ENCODE measurements around the gene SENP5. TPM values are rescaled to one million over a fixed set of nuclear protein-coding genes. Genes with fewer than 3 reads are reported as not detected.

The SENP5 gene
- total and polyA plus RNA-seq, 9 of the 15 experiments (the other 6 are each of a cell fraction or from before 2014, with no cell fraction given): 18.3 to 59.7 (median 35.8) TPM

GRCh38 chr3:196942226-196942914, 74.7 kb downstream of the SENP5 start, which contains the start of gene NCBP2 (continued):
- TF ChIP-seq USF1 (CRISPR knock-in tag; IDR thresholded peaks at IDR 0.05) (peak; percentile 78), MAX (CRISPR knock-in tag; IDR thresholded peaks at IDR 0.05) (peak; percentile 99), MCM7 (IDR thresholded peaks at IDR 0.05) (no peak), MTA1 (IDR thresholded peaks at IDR 0.05; ENCODE audit: borderline replicate concordance) (peak; percentile 99), CLOCK (CRISPR knock-in tag; IDR thresholded peaks at IDR 0.05; ENCODE audit: borderline replicate concordance) (no peak), TGIF2 (CRISPR knock-in tag; IDR thresholded peaks at IDR 0.05) (peak; percentile 29; the same call in 1 of the 2 replicates), ZEB2 (IDR thresholded peaks at IDR 0.05) (peak; percentile 63; the same call in 1 of the 2 replicates), KLF10 (CRISPR knock-in tag; IDR thresholded peaks at IDR 0.05) (0 out of 2 replicates have a peak, but pooled peaks have one; percentile 62), NR2C2 (CRISPR knock-in tag; IDR thresholded peaks at IDR 0.05) (peak; percentile 95), NR2C2 (tag; IDR thresholded peaks at IDR 0.05) (peak; percentile 99), SUPT5H (IDR thresholded peaks at IDR 0.05) (peak; percentile 91), ZNF143 (CRISPR knock-in tag; IDR thresholded peaks at IDR 0.05) (no peak), CBFB (CRISPR knock-in tag; IDR thresholded peaks at IDR 0.05) (peak; percentile 79), ADNP (tag; IDR thresholded peaks at IDR 0.05) (no peak), ZNF280B (CRISPR knock-in tag; IDR thresholded peaks at IDR 0.05) (no peak), PHF8 (IDR thresholded peaks at IDR 0.05; ENCODE audit: borderline replicate concordance, low read length) (peak; percentile 88; the same call in 1 of the 2 replicates), EHMT2 (IDR thresholded peaks at IDR 0.05) (no peak), POLR2B (IDR thresholded peaks at IDR 0.05; ENCODE audit: low read depth, partially characterized antibody) (peak; percentile 82), CTBP1 (IDR thresholded peaks at IDR 0.05; ENCODE audit: borderline replicate concordance) (peak; percentile 85), ETS2 (tag; IDR thresholded peaks at IDR 0.05; ENCODE audit: borderline replicate concordance, poor library complexity, severe bottlenecking) (no peak), TOE1 (IDR thresholded peaks at IDR 0.05; ENCODE audit: borderline replicate concordance) (peak; percentile 63), TOE1 (CRISPR knock-in tag; IDR thresholded peaks at IDR 0.05; ENCODE audit: borderline replicate concordance, low read depth) (0 out of 2 replicates have a peak, but pooled peaks have one; percentile 31), ELF2 (CRISPR knock-in tag; IDR thresholded peaks at IDR 0.05) (peak; percentile 98), ZSCAN32 (CRISPR knock-in tag; IDR thresholded peaks at IDR 0.05) (0 out of 2 replicates have a peak, but pooled peaks have one; percentile 34)

All from K562 (cell line).